ENCODE data around the gene CFAP221. TPM values are rescaled to one million over a fixed set of nuclear protein-coding genes. Genes with fewer than 3 reads are reported as not detected.

Gene CFAP221
- total and polyA plus RNA-seq, 7 donors, result 0.07 TPM; not detected in 6

- DNase-seq, result no peak
- TF ChIP-seq CTCF (IDR thresholded peaks at IDR 0.05) (no peak), EP300 (IDR thresholded peaks at IDR 0.05) (no peak), POLR2A (IDR thresholded peaks at IDR 0.05) (no peak), POLR2AphosphoS5 (IDR thresholded peaks at IDR 0.05) (no peak)
- intact Hi-C loops (cut with DNase I), result no loop called here
- Histone ChIP-seq H3K9me3 (no peaks in the 10 kb centered on the region), H3K36me3 (no peaks in the 10 kb centered on the region), H3K27me3 (no peaks in the 10 kb centered on the region), H3K4me3 (no peak overlapping the region), H3K27ac (no peak overlapping the region), H3K4me1 (peaks cover 0 to 22% (median 12%) of the 10 kb centered on the region in 4 donors)
- 20 to 68% methylated on average over 2 of the region's 2 CpGs for WGBS, 2 donors
Observed at GRCh38 chr2:119548516-119549120, 4.4 kb downstream of the CFAP221 start.

- Histone ChIP-seq H3K9me3 (no peaks in the 10 kb centered on the region), H3K4me1 (peaks cover 0 to 17% (median 6%) of the 10 kb centered on the region in 4 donors), H3K36me3 (no peaks in the 10 kb centered on the region), H3K27me3 (no peaks in the 10 kb centered on the region), H3K4me3 (no peak overlapping the region), H3K27ac (no peak overlapping the region)
- intact Hi-C loops (cut with DNase I), result no loop called here
- TF ChIP-seq POLR2AphosphoS5 (IDR thresholded peaks at IDR 0.05) (no peak), CTCF (IDR thresholded peaks at IDR 0.05) (no peak), EP300 (IDR thresholded peaks at IDR 0.05) (no peak), POLR2A (IDR thresholded peaks at IDR 0.05) (no peak)
- no peak for DNase-seq
- 87 to 90% methylated on average over 1 of the region's 1 CpG for WGBS, 2 donors
Observed at GRCh38 chr2:119549241-119549640, 5.0 kb downstream of the CFAP221 start.

GRCh38 chr2:119550346-119550745 lies 6.1 kb downstream of the CFAP221 start:
- 59 to 78% methylated on average over 2 of the region's 2 CpGs for WGBS, 2 donors
- intact Hi-C loops (cut with DNase I), result no loop called here

GRCh38 chr2:119550856-119551255 lies 6.6 kb downstream of the CFAP221 start:
- no peak overlapping the region for H3K4me3 ChIP-seq
- H3K4me1 ChIP-seq, result peaks cover 0 to 11% (median 0%) of the 10 kb centered on the region in 4 donors
- no peaks in the 10 kb centered on the region for H3K27me3 ChIP-seq
- 95 to 96% methylated on average over 1 of the region's 1 CpG for WGBS, 2 donors
- TF ChIP-seq CTCF (IDR thresholded peaks at IDR 0.05) (no peak), EP300 (IDR thresholded peaks at IDR 0.05) (no peak), POLR2AphosphoS5 (IDR thresholded peaks at IDR 0.05) (no peak), POLR2A (IDR thresholded peaks at IDR 0.05) (no peak)
- H3K36me3 ChIP-seq, result no peaks in the 10 kb centered on the region
- intact Hi-C loops (cut with DNase I), result no loop called here
- no peaks in the 10 kb centered on the region for H3K9me3 ChIP-seq
- no peak for DNase-seq
- no peak overlapping the region for H3K27ac ChIP-seq

More at GRCh38 chr2:119550346-119550745, 6.1 kb downstream of the CFAP221 start:
- Histone ChIP-seq H3K4me3 (no peak overlapping the region), H3K9me3 (no peaks in the 10 kb centered on the region), H3K27ac (no peak overlapping the region), H3K4me1 (peaks cover 0 to 11% (median 0%) of the 10 kb centered on the region in 4 donors), H3K36me3 (no peaks in the 10 kb centered on the region), H3K27me3 (no peaks in the 10 kb centered on the region)
- DNase-seq, result no peak
- TF ChIP-seq CTCF (IDR thresholded peaks at IDR 0.05) (no peak), POLR2A (IDR thresholded peaks at IDR 0.05) (no peak), POLR2AphosphoS5 (IDR thresholded peaks at IDR 0.05) (no peak), EP300 (IDR thresholded peaks at IDR 0.05) (no peak)

GRCh38 chr2:119552902-119553301 lies 8.7 kb downstream of the CFAP221 start:
- no peak for DNase-seq
- no peak overlapping the region for H3K27ac ChIP-seq
- H3K36me3 ChIP-seq, result no peaks in the 10 kb centered on the region
- H3K27me3 ChIP-seq, result no peaks in the 10 kb centered on the region
- no peaks in the 10 kb centered on the region for H3K9me3 ChIP-seq
- TF ChIP-seq POLR2A (IDR thresholded peaks at IDR 0.05) (no peak), CTCF (IDR thresholded peaks at IDR 0.05) (no peak), EP300 (IDR thresholded peaks at IDR 0.05) (no peak), POLR2AphosphoS5 (IDR thresholded peaks at IDR 0.05) (no peak)
- intact Hi-C loops (cut with DNase I), result no loop called here
- WGBS, 2 donors, result 83 to 85% methylated on average over 3 of the region's 3 CpGs
- no peak overlapping the region for H3K4me3 ChIP-seq
- peaks cover 0 to 11% (median 0%) of the 10 kb centered on the region in 4 donors for H3K4me1 ChIP-seq

Data from sigmoid colon (tissue), 7 donors.